Right lobe of liver (tissue), 6 donors: Measurements from ENCODE around the gene THEM4. TPM values are rescaled to one million over a fixed set of nuclear protein-coding genes. Genes with fewer than 3 reads are reported as not detected.
A peak's percentile ranks its signal among the peaks of the same experiment; 100 is the strongest.
"Not testable (repeated sequence)": the region's sequence is repeated elsewhere in the genome, so short reads cannot be mapped to it uniquely, and the experiment has no call there.

ENCODE experiments used
- ATAC-seq, 4 donors: fragments of 200-7000 bp; cut with Tn5 transposase; one replicate each; pipeline ENCODE4 v1.9.1; 2020; ENCODE audit warnings: mild to moderate bottlenecking in 4 of 4, moderate library complexity in 4 of 4
- DNase-seq, 3 donors: peaks; one replicate each; pipeline ENCODE4 v3.0.0-alpha.2; 2020
- H3K27ac ChIP-seq, 3 donors: fragments of 200-600 bp; one replicate each; pipeline ENCODE4 v1.8.0; 2022
- H3K27me3 ChIP-seq, 2 donors: fragments of 200-600 bp; one replicate each; pipeline ENCODE4 v1.8.0; 2022
- H3K36me3 ChIP-seq, 4 donors: fragments of 200-600 bp; sonication (generic) in 1 of 4; one replicate each; pipeline versions ENCODE4 v1.5.1 to v1.8.0; 2017 to 2022; ENCODE audit warnings: control low read depth in 1 of 4
- H3K4me1 ChIP-seq, 4 donors: fragments of 200-600 bp; sonication (generic) in 1 of 4; one replicate each; pipeline versions ENCODE4 v1.5.1 to v1.8.0; 2017 to 2022; ENCODE audit warnings: control low read depth in 1 of 4
- H3K4me3 ChIP-seq, 3 donors: fragments of 200-600 bp; one replicate each; pipeline ENCODE4 v1.8.0; 2022
- H3K9me3 ChIP-seq, 4 donors: fragments of 200-600 bp; sonication (generic) in 1 of 4; one replicate each; pipeline versions ENCODE4 v1.5.1 to v1.8.0; 2017 to 2022; ENCODE audit warnings: control low read depth in 1 of 4
- POLR2A ChIP-seq: fragments of 450-650 bp; IDR thresholded peaks from one replicate; pipeline ENCODE4 v1.6.1; 2017; ENCODE audit warnings: antibody characterized with exemption, mild to moderate bottlenecking
- WGBS: methylation state at CpG from one replicate; pipeline ENCODE4 v1.1.6; 2018; ENCODE audit warnings: low coverage, low lambda C conversion rate; ENCODE audit not compliant: insufficient coverage; ENCODE audit errors: missing lambda C conversion rate; 5-methylcytosine and 5-hydroxymethylcytosine counted together
- intact Hi-C, 2 donors: fragments of 100-400 bp; cut with DNase I; formaldehyde crosslinking; loops; one replicate each; pipeline versions ENCODE4 v1.11.2 to v1.14.1; 2022
- total RNA-seq, 6 experiments: library from RNA; depleted of rRNA in 2 of 6; stranded (reverse); fragments of >200 nt in 2 of 6; fragmentation: NEBNext Ultra II Directional in 3 of 6; extraction: Animal tissue kit (Norgen Biotek cat#: 25700) in 3 of 6; gene quantifications; one replicate each; pipeline versions ENCODE4 v1.1.0 to v1.2.4, GENCODE V29; 2016 to 2023
- TF ChIP-seq, protein P1 (sequence below), 4 donors: fragments of 200-600 bp in 3 of 4; fragments of 450-650 bp in 1 of 4; IDR thresholded peaks; one replicate each; pipeline versions ENCODE4 v1.5.1 to v1.8.0; 2016 to 2022; ENCODE audit warnings: antibody characterized with exemption in 4 of 4, mild to moderate bottlenecking in 2 of 4
- donor health status: DM: no; HTN: yes; CAD: no.
- donor health status: DM: no; HTN: no; CAD: no.
- donor health status: DM: no; HTN: no; CAD: no.
- donor health status: DM: no; HTN: yes; CAD: no.
- donor health status: DM: no; HTN: yes; CAD: no.

The THEM4 gene
- total RNA-seq, 6 experiments from 2014 or later, result 8.5 to 19.1 (median 9.2) TPM

DNA sequence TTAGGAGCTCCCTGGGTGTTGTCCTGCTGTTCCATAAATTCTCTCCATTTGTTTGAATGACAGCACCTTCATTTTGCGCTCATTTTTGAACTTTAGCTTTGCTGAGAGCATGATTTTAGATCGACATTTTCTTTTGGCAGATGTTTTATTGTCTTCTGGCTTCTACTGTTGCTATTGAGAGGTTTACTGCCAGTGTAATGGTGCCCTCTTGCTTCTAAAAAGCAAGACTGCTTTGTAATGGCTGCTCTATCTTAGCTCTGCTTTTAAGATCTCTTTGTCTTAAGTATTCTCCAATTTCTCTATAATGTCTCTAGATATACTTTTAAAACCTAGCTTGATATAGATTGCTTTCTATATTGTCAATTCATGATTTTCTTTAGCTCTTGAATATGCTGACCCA, 27.8 kb downstream of the THEM4 start:
- TF ChIP-seq, protein P1, sequence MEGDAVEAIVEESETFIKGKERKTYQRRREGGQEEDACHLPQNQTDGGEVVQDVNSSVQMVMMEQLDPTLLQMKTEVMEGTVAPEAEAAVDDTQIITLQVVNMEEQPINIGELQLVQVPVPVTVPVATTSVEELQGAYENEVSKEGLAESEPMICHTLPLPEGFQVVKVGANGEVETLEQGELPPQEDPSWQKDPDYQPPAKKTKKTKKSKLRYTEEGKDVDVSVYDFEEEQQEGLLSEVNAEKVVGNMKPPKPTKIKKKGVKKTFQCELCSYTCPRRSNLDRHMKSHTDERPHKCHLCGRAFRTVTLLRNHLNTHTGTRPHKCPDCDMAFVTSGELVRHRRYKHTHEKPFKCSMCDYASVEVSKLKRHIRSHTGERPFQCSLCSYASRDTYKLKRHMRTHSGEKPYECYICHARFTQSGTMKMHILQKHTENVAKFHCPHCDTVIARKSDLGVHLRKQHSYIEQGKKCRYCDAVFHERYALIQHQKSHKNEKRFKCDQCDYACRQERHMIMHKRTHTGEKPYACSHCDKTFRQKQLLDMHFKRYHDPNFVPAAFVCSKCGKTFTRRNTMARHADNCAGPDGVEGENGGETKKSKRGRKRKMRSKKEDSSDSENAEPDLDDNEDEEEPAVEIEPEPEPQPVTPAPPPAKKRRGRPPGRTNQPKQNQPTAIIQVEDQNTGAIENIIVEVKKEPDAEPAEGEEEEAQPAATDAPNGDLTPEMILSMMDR (IDR thresholded peaks at IDR 0.05), result peak in 1 of 4 donors; percentile 16
- TF ChIP-seq POLR2A, result no peak
- H3K4me1 ChIP-seq, result no peaks in the 10 kb centered on the region
- DNase-seq (no peak), ATAC-seq (no peak)
- intact Hi-C loops, result no loop called here
- WGBS, result 50% methylated on average over 2 of the region's 2 CpGs
- no peaks in the 10 kb centered on the region for H3K27me3 ChIP-seq
- H3K9me3 ChIP-seq, result no peaks in the 10 kb centered on the region
- no peak overlapping the region for H3K27ac ChIP-seq
- no peak overlapping the region for H3K4me3 ChIP-seq
- no peaks in the 10 kb centered on the region for H3K36me3 ChIP-seq

DNA sequence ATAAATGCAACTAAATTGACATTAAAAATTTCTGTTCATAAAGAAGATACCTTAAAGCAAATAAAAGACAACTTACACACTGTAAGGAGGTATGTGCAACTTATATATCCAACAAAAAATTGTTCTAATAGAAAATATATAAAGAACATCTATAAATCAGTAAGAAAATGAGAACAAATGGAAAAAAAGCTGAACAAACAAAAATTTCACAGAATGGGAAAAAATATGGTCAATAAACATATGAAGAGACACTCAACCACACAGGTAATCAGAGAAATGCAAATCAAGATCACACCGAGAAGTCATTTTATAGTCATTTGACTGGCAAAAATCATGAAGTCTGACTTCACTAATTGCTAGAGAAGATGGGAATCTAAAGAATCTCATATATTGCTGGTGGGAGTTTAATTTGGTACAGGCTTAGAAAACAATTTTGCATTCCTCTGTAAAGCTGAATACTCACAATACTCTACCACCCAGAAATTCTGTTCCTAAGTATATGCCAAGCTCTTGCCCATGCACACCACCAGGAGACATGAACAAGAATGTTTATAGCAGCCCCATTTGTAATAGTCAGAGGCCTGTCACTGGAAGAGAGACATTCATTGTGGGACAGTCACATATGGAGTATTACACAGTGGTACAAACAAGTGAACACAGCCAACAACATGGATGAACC, 33.8 kb downstream of the THEM4 start:
- intact Hi-C loops, result no loop called here
- WGBS, result 83% methylated on average over 1 of the region's 1 CpG
- TF ChIP-seq, protein P1 (IDR thresholded peaks at IDR 0.05), result no peak
- no peak for TF ChIP-seq POLR2A
- H3K27me3 ChIP-seq, result no peaks in the 10 kb centered on the region
- H3K27ac ChIP-seq, result no peak overlapping the region
- DNase-seq (no peak), ATAC-seq (no peak)
- H3K4me3 ChIP-seq, result no peak overlapping the region
- H3K4me1 ChIP-seq, result no peaks in the 10 kb centered on the region
- H3K36me3 ChIP-seq, result peaks cover 0 to 6% (median under 1%) of the 10 kb centered on the region in 4 donors
- no peaks in the 10 kb centered on the region for H3K9me3 ChIP-seq

DNA sequence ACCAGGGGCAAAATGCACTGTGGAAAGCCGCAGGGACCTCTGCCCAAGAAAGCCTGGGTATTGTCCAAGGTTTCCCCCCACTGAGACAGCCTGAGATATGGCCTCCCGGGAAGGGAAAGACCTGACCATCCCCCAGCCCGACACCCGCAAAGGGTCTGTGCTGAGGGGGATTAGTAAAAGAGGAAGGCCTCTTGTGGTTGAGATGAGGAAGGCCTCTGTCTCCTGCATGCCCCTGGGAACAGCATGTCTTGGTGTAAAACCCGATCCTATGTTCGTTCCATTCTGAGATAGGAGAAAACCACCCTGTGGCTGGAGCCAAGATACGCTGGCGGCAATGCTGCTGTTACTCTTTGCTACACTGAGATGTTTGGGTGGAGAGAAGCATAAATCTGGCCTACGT, 36.5 kb downstream of the THEM4 start:
- H3K36me3 ChIP-seq, H3K4me3 ChIP-seq, DNase-seq, H3K9me3 ChIP-seq, ATAC-seq, H3K27ac ChIP-seq, H3K4me1 ChIP-seq, H3K27me3 ChIP-seq, intact Hi-C loops: not testable (repeated sequence)
- WGBS, result 82% methylated on average over 5 of the region's 9 CpGs

DNA sequence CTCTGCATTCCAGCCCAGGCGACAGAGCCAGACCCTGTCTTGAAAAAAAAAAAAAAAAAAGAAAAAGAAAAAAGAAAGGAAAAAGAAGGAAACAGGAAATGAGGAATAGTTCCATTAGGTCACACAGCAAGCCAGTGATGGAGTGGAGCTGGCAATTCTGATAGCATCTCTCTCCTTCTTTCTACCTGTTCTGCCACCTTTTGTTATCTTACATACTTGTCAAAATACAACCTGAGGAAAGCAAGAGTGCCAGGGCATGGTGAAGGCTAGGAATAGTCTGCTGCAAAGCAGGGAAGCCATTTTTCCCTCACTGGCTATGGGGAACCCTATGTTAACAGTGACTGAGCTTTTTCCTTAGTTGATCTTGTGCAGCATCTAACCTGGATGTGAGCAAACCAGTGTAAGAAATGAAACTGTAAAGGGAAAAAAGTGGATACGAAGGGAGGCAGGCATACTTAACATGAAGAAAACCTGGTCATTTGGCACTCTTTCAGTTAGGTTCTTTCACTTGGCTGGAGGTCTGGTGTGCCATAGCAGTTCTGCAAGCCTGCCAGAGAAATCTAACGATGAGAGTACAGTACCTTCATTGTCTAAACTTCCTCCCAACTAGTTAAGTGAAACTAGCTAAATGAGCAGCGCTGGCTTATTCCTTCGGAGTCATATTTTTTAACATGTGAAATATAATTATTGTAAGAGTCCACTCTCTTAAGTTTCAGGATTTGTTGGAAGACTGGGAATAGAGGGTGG, 37.9 kb downstream of the THEM4 start:
- H3K36me3 ChIP-seq, result peaks cover 0 to 6% (median under 1%) of the 10 kb centered on the region in 4 donors
- intact Hi-C loops, result no loop called here
- H3K4me1 ChIP-seq, result no peaks in the 10 kb centered on the region
- no peak overlapping the region for H3K4me3 ChIP-seq
- TF ChIP-seq POLR2A, result no peak
- TF ChIP-seq, protein P1 (IDR thresholded peaks at IDR 0.05), result no peak
- H3K27ac ChIP-seq, result no peak overlapping the region
- no peaks in the 10 kb centered on the region for H3K9me3 ChIP-seq
- no peak for DNase-seq
- ATAC-seq, result no peak
- no peaks in the 10 kb centered on the region for H3K27me3 ChIP-seq
- 67% methylated on average over 4 of the region's 5 CpGs for WGBS

DNA sequence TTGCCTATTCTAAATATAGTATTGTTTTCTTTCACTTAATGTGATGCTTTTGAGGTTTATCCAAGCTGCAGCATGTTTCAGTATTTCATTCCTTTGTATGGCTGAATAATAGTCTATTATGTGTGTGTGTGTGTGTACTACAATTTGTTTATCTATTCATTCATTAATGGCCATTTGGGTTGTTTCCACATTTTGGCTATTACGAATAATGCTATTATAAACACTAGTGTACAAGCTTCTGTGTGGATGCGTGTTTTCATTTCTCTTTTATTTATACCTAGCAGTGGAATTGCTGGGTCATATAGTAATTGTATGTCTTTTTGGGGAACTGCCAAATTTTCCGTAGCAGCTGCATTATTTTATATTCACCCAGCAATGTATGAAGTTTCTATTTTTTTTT, 40.8 kb downstream of the THEM4 start:
- Histone ChIP-seq H3K4me1 (no peaks in the 10 kb centered on the region), H3K9me3 (no peaks in the 10 kb centered on the region), H3K36me3 (no peaks in the 10 kb centered on the region), H3K27ac (no peak overlapping the region), H3K4me3 (no peak overlapping the region), H3K27me3 (no peaks in the 10 kb centered on the region)
- no peak for ATAC-seq
- no peak for DNase-seq
- TF ChIP-seq, protein P1 (IDR thresholded peaks at IDR 0.05), result no peak
- no peak for TF ChIP-seq POLR2A
- WGBS, result 43% methylated on average over 3 of the region's 3 CpGs
- intact Hi-C loops, result no loop called here
